GM12801 (cell line): ENCODE results near the gene ERLEC1.

Experiments used
- CTCF ChIP-seq: IDR thresholded peaks from one replicate; pipeline ENCODE4 v1.5.1; 2011; ENCODE audit warnings: control low read depth; ENCODE audit not compliant: insufficient read length; ENCODE audit errors: extremely low read depth

Gene ERLEC1

GRCh38 chr2:53826587-53827397, 39.9 kb downstream of the ERLEC1 start:
- no peak for TF ChIP-seq CTCF

DNA sequence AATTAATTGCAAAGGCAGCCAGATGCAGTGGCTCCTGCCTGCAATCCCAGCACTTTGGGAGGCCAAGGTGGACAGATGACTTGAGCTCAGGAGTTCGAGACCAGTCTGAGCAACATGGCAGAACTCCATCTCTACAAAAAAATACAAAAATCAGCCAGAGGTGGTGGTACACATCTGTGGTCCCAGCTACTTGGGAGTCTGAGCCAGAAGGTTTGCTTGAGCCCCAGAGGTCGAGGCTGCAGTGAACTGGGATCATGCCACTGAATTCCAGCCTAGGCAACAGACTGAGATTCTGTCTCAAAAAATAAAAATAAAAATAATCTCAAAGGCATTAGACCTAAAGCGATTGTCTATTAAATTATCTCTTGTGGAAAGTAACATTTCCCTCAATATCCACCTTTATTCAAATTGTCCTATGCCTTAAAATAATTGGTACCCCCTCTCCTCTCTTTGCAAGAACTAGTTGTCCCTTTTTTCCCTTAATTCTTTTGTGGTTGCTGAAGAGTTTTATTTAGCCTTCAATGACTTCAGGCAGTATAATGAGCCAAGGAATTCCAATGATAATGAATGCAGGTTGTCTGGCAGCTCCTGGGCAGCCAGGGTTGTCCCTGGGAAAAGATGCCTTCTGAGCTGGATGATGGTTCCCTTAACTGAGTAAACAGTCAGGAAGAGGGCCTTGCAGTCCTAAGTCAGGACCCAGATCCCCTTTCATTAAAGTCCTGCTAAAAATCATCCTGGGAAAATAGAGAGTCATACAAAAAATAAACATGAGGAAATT, 40.7 kb downstream of the ERLEC1 start:
- no peak for TF ChIP-seq CTCF

DNA sequence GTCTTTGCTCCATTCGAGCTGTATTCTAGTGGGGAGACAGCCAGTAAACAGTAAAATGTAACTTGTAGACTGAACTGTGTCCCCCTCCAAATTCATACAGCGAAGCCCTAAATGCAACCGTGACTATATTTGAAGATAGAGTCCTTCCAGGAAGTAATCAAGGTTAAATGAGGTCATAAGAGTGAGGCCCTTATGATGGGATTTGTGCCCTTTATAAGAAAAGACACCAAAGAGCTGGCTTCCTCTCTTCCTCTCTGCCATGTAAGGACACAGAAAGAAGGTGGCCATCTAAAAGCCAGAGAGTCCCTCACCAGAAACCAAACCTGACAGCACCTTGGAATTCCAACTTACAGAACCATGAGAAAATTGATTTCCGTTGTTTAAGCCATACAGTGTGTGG, 41.5 kb downstream of the ERLEC1 start:
- no peak for TF ChIP-seq CTCF

DNA sequence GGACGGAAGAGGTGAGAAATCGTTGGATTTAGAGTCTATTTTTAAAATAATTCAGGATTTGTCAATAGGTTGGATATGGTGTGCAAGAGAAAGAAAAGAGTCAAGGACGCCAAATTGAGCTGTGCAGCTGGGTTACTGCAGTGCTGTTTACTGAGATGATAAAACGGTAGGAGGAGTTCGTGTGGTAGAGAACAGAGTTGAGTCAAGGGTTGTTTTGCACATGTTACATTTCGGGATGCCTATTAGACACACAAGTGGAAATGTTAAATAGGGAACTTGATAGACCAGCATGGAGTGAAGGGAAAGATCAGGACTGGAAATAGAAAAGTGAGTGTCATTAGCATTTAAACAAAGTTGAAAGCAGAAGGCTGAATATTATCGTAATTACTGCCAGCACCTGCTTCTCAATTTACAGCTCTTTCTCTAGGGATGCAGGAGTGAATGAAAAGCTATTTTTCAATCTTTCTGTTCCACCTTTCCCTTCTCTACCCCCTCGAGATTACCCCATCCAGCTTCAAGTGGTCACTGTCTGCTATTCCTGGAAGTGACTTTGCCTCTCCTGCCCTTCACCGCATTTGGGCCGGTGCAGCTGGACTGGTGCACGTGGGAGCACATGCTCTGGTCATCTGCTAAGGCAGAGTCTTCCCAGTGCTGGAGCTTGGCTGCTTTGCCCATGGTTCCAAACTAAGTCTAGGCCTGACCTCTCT, 42.6 kb downstream of the ERLEC1 start:
- no peak for TF ChIP-seq CTCF

GRCh38 chr2:53840580-53840979, 53.7 kb downstream of the ERLEC1 start:
- no peak for TF ChIP-seq CTCF

DNA sequence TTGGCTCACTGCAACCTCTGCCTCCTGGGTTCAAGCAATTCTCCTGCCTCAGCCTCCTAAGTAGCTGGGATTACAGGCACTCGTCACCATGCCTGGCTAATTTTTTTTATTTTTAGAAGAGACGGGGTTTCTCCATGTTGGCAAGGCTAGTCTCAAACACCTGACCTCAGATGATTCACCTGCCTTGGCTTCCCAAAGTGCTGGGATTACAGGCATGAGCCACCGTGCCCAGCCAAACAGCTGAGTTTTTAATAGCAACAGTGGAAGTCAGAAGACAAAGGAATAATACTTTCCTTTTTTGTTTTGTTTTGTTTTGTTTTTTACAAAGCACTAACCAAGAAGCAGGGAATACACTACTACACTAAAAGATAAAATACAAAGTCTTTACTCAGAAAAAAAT, 56.0 kb downstream of the ERLEC1 start:
- no peak for TF ChIP-seq CTCF

GRCh38 chr2:53843595-53843994, 56.8 kb downstream of the ERLEC1 start:
- no peak for TF ChIP-seq CTCF
